ENCODE results near the gene SNRNP200. TPM values are rescaled to one million over a fixed set of nuclear protein-coding genes. Genes with fewer than 3 reads are reported as not detected.

Gene SNRNP200
- total and polyA plus RNA-seq, 8 donors, result 31.2 to 184 (median 78.5) TPM

GRCh38 chr2:96291751-96292150, 13.6 kb downstream of the SNRNP200 start:
- 83 to 97% (median 90%) methylated on average over 5 of the region's 5 CpGs for WGBS, 5 donors
- no peak for DNase-seq
- no peaks in the 10 kb centered on the region for H3K27me3 ChIP-seq
- TF ChIP-seq POLR2AphosphoS5 (IDR thresholded peaks at IDR 0.05), result no peak
- TF ChIP-seq POLR2A (IDR thresholded peaks at IDR 0.05), result no peak
- no peak for TF ChIP-seq EP300 (IDR thresholded peaks at IDR 0.05)
- no peak for TF ChIP-seq CTCF (IDR thresholded peaks at IDR 0.05)
- H3K27ac ChIP-seq, result no peak overlapping the region
- peaks cover 95 to 100% (median 100%) of the 10 kb centered on the region in 4 donors for H3K36me3 ChIP-seq
- intact Hi-C loops (cut with DNase I; ENCODE audit: low total_unique reads), result no loop called here
- no peaks in the 10 kb centered on the region for H3K9me3 ChIP-seq
- no peaks in the 10 kb centered on the region for H3K4me1 ChIP-seq
- H3K4me3 ChIP-seq, result no peak overlapping the region

GRCh38 chr2:96287273-96287856, 18.0 kb downstream of the SNRNP200 start:
- H3K4me1 ChIP-seq, result no peaks in the 10 kb centered on the region
- 79 to 88% (median 87%) methylated on average over 6 of the region's 6 CpGs for WGBS, 5 donors
- TF ChIP-seq EP300 (IDR thresholded peaks at IDR 0.05) (no peak), CTCF (IDR thresholded peaks at IDR 0.05) (no peak), POLR2AphosphoS5 (IDR thresholded peaks at IDR 0.05) (no peak), POLR2A (IDR thresholded peaks at IDR 0.05) (no peak)
- no peak overlapping the region for H3K4me3 ChIP-seq
- H3K9me3 ChIP-seq, result no peaks in the 10 kb centered on the region
- DNase-seq, result no peak
- no peak overlapping the region for H3K27ac ChIP-seq
- peaks cover 98 to 100% (median 100%) of the 10 kb centered on the region in 4 donors for H3K36me3 ChIP-seq
- intact Hi-C loops (cut with DNase I; ENCODE audit: low total_unique reads), result no loop called here
- no peaks in the 10 kb centered on the region for H3K27me3 ChIP-seq

GRCh38 chr2:96276787-96277499, 28.4 kb downstream of the SNRNP200 start:
- Histone ChIP-seq H3K27me3 (no peaks in the 10 kb centered on the region), H3K4me1 (no peaks in the 10 kb centered on the region), H3K4me3 (no peak overlapping the region), H3K9me3 (no peaks in the 10 kb centered on the region), H3K36me3 (peaks cover 82 to 100% (median 100%) of the 10 kb centered on the region in 4 donors), H3K27ac (no peak overlapping the region)
- DNase-seq, result no peak
- WGBS, 5 donors, result 91 to 93% (median 92%) methylated on average over 21 of the region's 21 CpGs
- TF ChIP-seq POLR2A (IDR thresholded peaks at IDR 0.05), result no peak
- TF ChIP-seq CTCF (IDR thresholded peaks at IDR 0.05), result no peak
- TF ChIP-seq POLR2AphosphoS5 (IDR thresholded peaks at IDR 0.05), result no peak
- intact Hi-C loops (cut with DNase I; ENCODE audit: low total_unique reads), result no loop called here

GRCh38 chr2:96274355-96275056, 30.8 kb downstream of the SNRNP200 start:
- Histone ChIP-seq H3K4me3 (no peak overlapping the region), H3K27ac (no peak overlapping the region), H3K9me3 (no peaks in the 10 kb centered on the region), H3K4me1 (no peaks in the 10 kb centered on the region), H3K36me3 (peaks cover 72 to 100% (median 100%) of the 10 kb centered on the region in 4 donors), H3K27me3 (no peaks in the 10 kb centered on the region)
- DNase-seq, result no peak
- intact Hi-C loops (cut with DNase I; ENCODE audit: low total_unique reads), result no loop called here
- TF ChIP-seq CTCF (IDR thresholded peaks at IDR 0.05) (no peak), POLR2A (IDR thresholded peaks at IDR 0.05) (no peak), EP300 (IDR thresholded peaks at IDR 0.05) (no peak), POLR2AphosphoS5 (IDR thresholded peaks at IDR 0.05) (no peak)
- 75 to 84% (median 76%) methylated on average over 7 of the region's 7 CpGs for WGBS, 5 donors
